ENCODE results near the gene NHSL1.

GRCh38 chr6:138543657-138544056, 44.4 kb upstream of the NHSL1 start:
- TF ChIP-seq, protein P1, sequence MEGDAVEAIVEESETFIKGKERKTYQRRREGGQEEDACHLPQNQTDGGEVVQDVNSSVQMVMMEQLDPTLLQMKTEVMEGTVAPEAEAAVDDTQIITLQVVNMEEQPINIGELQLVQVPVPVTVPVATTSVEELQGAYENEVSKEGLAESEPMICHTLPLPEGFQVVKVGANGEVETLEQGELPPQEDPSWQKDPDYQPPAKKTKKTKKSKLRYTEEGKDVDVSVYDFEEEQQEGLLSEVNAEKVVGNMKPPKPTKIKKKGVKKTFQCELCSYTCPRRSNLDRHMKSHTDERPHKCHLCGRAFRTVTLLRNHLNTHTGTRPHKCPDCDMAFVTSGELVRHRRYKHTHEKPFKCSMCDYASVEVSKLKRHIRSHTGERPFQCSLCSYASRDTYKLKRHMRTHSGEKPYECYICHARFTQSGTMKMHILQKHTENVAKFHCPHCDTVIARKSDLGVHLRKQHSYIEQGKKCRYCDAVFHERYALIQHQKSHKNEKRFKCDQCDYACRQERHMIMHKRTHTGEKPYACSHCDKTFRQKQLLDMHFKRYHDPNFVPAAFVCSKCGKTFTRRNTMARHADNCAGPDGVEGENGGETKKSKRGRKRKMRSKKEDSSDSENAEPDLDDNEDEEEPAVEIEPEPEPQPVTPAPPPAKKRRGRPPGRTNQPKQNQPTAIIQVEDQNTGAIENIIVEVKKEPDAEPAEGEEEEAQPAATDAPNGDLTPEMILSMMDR (IDR thresholded peaks at IDR 0.05) = no peak
- TF ChIP-seq POLR2A (IDR thresholded peaks at IDR 0.05) (no peak), POLR2AphosphoS5 (IDR thresholded peaks at IDR 0.05) (no peak)

Measured in breast epithelium (tissue), 3 donors.